ACC112 (cell line): ENCODE data around the gene ERLIN1.

ENCODE experiments used
- H2AFZ ChIP-seq: fragments of 200-600 bp; sonication (generic); one replicate; pipeline ENCODE4 v1.6.0; 2017; ENCODE audit warnings: antibody characterized with exemption, low read length; ENCODE audit not compliant: unreplicated experiment
- H3K27ac ChIP-seq: fragments of 200-600 bp; sonication (generic); 2 replicates; pipeline ENCODE4 v1.5.1; 2014; ENCODE audit warnings: low read depth, mild to moderate bottlenecking, antibody characterized with exemption, low read length, moderate library complexity
- H3K27me3 ChIP-seq: fragments of 200-600 bp; sonication (generic); 2 replicates; pipeline ENCODE4 v1.6.1; 2014; ENCODE audit warnings: mild to moderate bottlenecking, antibody characterized with exemption, low read length, moderate library complexity, mixed read lengths; ENCODE audit not compliant: insufficient read depth
- H3K36me3 ChIP-seq: fragments of 200-600 bp; sonication (generic); 2 replicates; pipeline ENCODE4 v1.6.1; 2016; ENCODE audit warnings: mild to moderate bottlenecking, antibody characterized with exemption, low read length, moderate library complexity, mixed read lengths; ENCODE audit not compliant: insufficient read depth
- H3K4me1 ChIP-seq: fragments of 200-600 bp; sonication (generic); one replicate; pipeline ENCODE4 v1.6.1; 2016; ENCODE audit warnings: low read length, mixed read lengths; ENCODE audit not compliant: insufficient read depth, unreplicated experiment, control insufficient read depth
- H3K4me3 ChIP-seq: fragments of 200-600 bp; sonication (generic); 2 replicates; pipeline ENCODE4 v1.5.1; 2014; ENCODE audit warnings: mild to moderate bottlenecking, low read depth, low read length
- H3K79me2 ChIP-seq: fragments of 200-600 bp; sonication (generic); one replicate; pipeline ENCODE4 v1.6.0; 2016; ENCODE audit warnings: low read length; ENCODE audit not compliant: control insufficient read depth, unreplicated experiment, insufficient read depth

Gene ERLIN1

GRCh38 chr10:100185364-100186252, at the start of gene ERLIN1:
ERLIN1 (minus strand) TSS chr10:100186029; CDS start chr10:100185626, 403 bp downstream.
- peak within 1 kb of the TSS; percentile 97 for H2AFZ ChIP-seq
- H3K27me3 ChIP-seq: no peaks in the 10 kb centered on the region
- H3K27ac ChIP-seq: peak within 1 kb of the TSS; percentile 59
- H3K36me3 ChIP-seq: peaks cover 8% of the 10 kb centered on the region
- peaks cover 58% of the 10 kb centered on the region for H3K79me2 ChIP-seq
- peak within 1 kb of the TSS; percentile 92 for H3K4me3 ChIP-seq
- H3K4me1 ChIP-seq: peaks cover 29% of the 10 kb centered on the region

GRCh38 chr10:100232101-100232500, 46.3 kb upstream of the ERLIN1 start:
- peaks cover 7% of the 10 kb centered on the region for H3K4me1 ChIP-seq
- peaks cover 20% of the 10 kb centered on the region for H3K79me2 ChIP-seq
- H3K27me3 ChIP-seq: no peaks in the 10 kb centered on the region
- H3K4me3 ChIP-seq: no peak overlapping the region
- peaks cover 7% of the 10 kb centered on the region; the same call in 1 of the 2 replicates for H3K36me3 ChIP-seq
- no peak overlapping the region for H3K27ac ChIP-seq
- no peak overlapping the region for H2AFZ ChIP-seq

DNA sequence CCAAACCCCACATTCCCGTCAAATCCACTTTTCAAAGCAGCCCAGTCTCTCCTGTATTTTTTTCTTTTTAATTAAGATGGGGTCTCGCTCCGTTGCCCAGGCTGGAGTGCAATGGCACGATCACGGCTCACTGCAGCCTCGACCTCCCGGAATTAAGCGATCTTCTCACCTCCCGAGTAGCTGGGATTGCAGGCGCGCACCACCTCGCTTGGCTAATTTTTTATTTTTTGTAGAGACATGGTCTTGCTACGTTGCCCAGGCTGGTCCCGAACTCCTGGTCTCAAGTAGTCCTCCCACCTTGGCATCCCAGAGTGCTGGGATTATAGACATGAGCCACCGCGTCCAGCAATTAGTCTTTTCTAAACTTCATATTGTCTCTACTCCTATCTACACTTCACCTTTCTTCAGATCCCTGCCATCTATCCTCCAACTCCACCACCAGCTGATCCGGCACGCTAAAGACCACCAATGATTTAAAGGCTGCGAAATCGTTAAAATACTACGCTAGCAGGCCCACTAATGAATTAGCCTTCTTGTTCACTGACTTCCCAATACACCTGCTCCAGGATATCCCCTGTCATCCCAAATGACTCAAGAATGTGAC, 44.1 kb upstream of the ERLIN1 start:
- Histone ChIP-seq H3K4me3 (peak overlapping the region; percentile 87), H3K27me3 (no peaks in the 10 kb centered on the region), H2AFZ (peak overlapping the region; percentile 82), H3K27ac (peak overlapping the region; percentile 26; the same call in 1 of the 2 replicates), H3K79me2 (peaks cover 31% of the 10 kb centered on the region), H3K4me1 (peaks cover 7% of the 10 kb centered on the region), H3K36me3 (0 out of 2 replicates have a peak, but pooled peaks cover 4% of the 10 kb centered on the region)

DNA sequence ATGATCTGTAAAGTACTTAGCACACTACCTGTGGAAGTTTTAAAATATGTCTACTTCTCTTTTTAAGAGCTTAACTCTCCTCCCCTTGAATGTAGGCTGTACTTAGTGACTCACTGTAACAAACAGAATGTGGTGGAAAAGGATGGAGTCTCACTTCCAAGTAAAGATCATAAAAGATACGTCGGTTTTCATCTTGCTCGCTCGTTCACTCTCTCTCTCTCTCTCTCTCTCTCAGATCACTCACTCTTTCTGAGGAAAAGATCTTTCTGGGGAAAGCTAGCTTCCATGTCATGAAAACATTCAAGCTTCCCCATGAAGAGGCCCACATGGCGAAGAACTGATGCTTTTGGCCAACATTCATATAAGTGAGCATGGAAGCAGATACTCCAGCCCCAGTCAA, 38.0 kb upstream of the ERLIN1 start:
- peaks cover 17% of the 10 kb centered on the region; the same call in 1 of the 2 replicates for H3K36me3 ChIP-seq
- H3K27me3 ChIP-seq: no peaks in the 10 kb centered on the region
- no peak overlapping the region for H2AFZ ChIP-seq
- H3K27ac ChIP-seq: no peak overlapping the region
- H3K4me3 ChIP-seq: no peak overlapping the region
- H3K79me2 ChIP-seq: peaks cover 28% of the 10 kb centered on the region
- peaks cover 4% of the 10 kb centered on the region for H3K4me1 ChIP-seq

DNA sequence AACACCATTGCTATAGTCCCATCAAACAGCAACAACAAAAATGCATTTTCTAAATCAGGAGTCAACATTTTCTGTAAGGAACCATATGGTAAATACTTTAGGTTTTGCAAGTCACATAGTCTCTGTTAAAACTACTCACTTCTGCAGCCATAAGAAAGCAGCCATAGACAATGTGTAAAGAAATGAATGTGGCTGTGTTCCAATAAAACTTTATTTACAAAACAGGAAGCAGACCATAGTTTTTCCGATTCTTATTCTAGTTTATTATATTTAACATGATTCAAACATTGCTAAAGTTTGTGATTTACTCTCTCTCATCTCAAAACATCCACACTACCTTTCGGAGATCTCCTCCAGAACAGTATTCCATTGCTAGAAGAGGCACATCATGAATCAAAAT, 36.7 kb upstream of the ERLIN1 start:
- no peak overlapping the region for H3K4me3 ChIP-seq
- peaks cover 23% of the 10 kb centered on the region; the same call in 1 of the 2 replicates for H3K36me3 ChIP-seq
- no peaks in the 10 kb centered on the region for H3K27me3 ChIP-seq
- H3K4me1 ChIP-seq: no peaks in the 10 kb centered on the region
- H2AFZ ChIP-seq: no peak overlapping the region
- H3K27ac ChIP-seq: no peak overlapping the region
- H3K79me2 ChIP-seq: peaks cover 15% of the 10 kb centered on the region

DNA sequence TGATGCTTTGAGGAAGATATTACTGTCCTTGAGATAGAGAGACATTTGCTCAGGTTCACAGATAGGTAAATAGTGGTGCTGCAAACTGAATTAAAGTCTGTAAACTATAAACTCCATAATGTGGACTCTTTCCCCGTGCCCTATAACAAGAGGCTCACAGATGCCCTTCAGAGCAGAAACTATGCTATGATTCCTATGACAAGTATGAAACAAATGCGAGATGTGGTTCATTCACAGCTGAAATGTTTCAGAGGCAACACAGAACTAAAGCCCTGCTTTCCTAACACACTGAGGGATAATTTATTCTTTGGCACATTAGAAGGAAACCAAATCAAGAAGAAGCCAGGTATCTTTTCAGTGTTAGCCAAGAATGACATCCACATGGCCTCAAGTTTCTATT, 30.2 kb upstream of the ERLIN1 start:
- Histone ChIP-seq H3K27me3 (no peaks in the 10 kb centered on the region), H3K4me3 (no peak overlapping the region), H3K36me3 (peaks cover 19% of the 10 kb centered on the region), H3K4me1 (no peaks in the 10 kb centered on the region), H2AFZ (no peak overlapping the region), H3K79me2 (no peaks in the 10 kb centered on the region), H3K27ac (no peak overlapping the region)

- H3K4me3 ChIP-seq: no peak overlapping the region
- peak overlapping the region; percentile 38 for H3K27ac ChIP-seq
- no peaks in the 10 kb centered on the region for H3K79me2 ChIP-seq
- H3K36me3 ChIP-seq: peaks cover 20% of the 10 kb centered on the region
- peaks cover 11% of the 10 kb centered on the region for H3K4me1 ChIP-seq
- H2AFZ ChIP-seq: no peak overlapping the region
- no peaks in the 10 kb centered on the region for H3K27me3 ChIP-seq
Observed at GRCh38 chr10:100209303-100209702, 23.5 kb upstream of the ERLIN1 start.

DNA sequence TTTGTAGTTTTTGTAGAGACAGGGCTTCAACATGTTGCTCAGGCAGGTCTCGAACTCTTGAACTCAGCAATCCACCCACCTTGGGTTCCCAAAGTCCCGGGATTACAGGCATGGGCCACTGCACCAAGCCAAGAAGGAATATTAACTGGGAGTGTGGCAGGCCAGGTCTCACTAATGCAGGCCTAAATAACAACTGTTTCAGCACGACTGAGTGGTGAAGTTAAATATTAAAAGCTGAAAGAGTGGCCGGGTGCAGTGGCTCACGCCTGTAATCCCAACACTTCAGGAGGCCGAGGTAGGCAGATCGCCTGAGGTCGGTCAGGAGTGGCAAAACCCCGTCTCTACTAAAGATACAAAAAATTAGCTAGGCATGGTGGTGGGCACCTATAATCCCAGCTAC, 22.4 kb upstream of the ERLIN1 start:
- H2AFZ ChIP-seq: no peak overlapping the region
- H3K27ac ChIP-seq: no peak overlapping the region
- H3K4me1 ChIP-seq: peaks cover 11% of the 10 kb centered on the region
- H3K4me3 ChIP-seq: no peak overlapping the region
- H3K27me3 ChIP-seq: no peaks in the 10 kb centered on the region
- H3K36me3 ChIP-seq: peaks cover 30% of the 10 kb centered on the region
- no peaks in the 10 kb centered on the region for H3K79me2 ChIP-seq

DNA sequence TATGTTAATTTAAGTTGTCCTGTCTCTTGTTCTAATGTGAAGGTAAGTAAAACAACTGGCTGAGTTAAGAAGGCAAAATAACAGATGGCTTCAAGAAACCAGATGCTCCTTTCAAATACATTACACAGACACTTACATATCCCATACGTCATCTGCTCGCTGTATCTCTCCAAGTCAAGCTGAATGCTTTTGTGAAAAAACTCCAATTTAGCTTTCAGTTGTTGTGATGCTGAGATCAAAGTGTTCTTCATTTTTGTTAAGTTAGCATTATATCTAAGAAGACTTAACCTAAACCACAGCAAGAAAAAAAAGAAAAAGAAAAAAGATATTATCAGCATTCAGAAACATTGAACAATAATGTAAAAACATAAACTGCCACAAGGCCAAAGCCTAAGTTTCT, 18.5 kb upstream of the ERLIN1 start:
- H3K4me1 ChIP-seq: peaks cover 7% of the 10 kb centered on the region
- peaks cover 37% of the 10 kb centered on the region for H3K36me3 ChIP-seq
- H2AFZ ChIP-seq: no peak overlapping the region
- H3K27me3 ChIP-seq: no peaks in the 10 kb centered on the region
- no peak overlapping the region for H3K4me3 ChIP-seq
- no peaks in the 10 kb centered on the region for H3K79me2 ChIP-seq
- no peak overlapping the region for H3K27ac ChIP-seq

DNA sequence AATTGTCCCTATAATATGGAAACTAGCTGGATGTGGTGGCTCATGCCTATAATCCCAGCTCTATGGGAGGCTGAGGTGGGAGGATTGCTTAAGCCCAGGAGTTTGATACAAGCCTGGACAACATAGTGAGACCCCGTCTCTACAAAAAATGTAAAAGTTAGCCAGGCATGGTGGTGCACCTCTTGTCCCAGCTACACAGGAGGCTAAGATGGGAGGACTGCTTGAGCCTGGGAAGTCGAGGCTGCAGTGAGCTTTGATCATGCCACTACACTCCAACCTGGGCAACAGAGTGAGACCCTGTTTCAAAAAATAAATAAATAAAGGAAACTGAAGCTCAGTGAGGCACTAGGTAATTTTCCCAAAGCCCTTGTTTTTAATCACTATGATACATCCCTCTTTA, 15.7 kb upstream of the ERLIN1 start:
- Histone ChIP-seq H3K27me3 (no peaks in the 10 kb centered on the region), H3K79me2 (no peaks in the 10 kb centered on the region), H3K4me3 (no peak overlapping the region), H2AFZ (no peak overlapping the region), H3K27ac (no peak overlapping the region), H3K36me3 (peaks cover 17% of the 10 kb centered on the region), H3K4me1 (no peaks in the 10 kb centered on the region)

DNA sequence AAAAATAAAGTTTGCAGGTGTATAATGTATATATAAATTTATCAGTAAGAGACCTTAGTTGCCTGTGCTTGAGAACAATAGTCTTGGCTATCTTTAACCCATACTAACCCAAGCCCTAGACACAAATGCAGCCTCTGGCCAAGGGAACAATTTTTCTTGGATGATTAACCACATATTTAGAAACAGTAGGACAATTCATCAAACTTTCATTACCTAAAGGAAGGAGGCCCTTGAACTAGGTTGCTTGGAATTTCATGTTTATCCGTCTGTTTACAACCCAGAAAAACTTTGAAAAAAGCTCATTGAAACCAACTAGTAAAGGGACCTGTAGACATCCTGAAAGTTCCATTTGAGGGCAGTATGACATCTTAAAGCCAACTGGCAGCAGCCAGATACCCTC, 8.9 kb upstream of the ERLIN1 start:
- peaks cover 15% of the 10 kb centered on the region for H3K36me3 ChIP-seq
- H3K4me1 ChIP-seq: no peaks in the 10 kb centered on the region
- H3K4me3 ChIP-seq: no peak overlapping the region

More for the DNA sequence above, 8.9 kb upstream of the ERLIN1 start:
- H3K79me2 ChIP-seq: no peaks in the 10 kb centered on the region
- H2AFZ ChIP-seq: no peak overlapping the region
- no peak overlapping the region for H3K27ac ChIP-seq
- no peaks in the 10 kb centered on the region for H3K27me3 ChIP-seq
